Tibial artery (tissue), 4 donors: Measurements from ENCODE around the gene BOD1L1.

Experiments
- DNase-seq, 2 donors: peaks; one replicate each; pipeline ENCODE4 v3.0.0-alpha.2; 2019
- H3K27ac ChIP-seq, 2 donors: fragments of 200-600 bp; sonication (generic) in 1 of 2; 1 replicate in 1 of 2; 2 replicates in 1 of 2; pipeline ENCODE4 v1.5.1; 2018 to 2019; ENCODE audit warnings: mild to moderate bottlenecking in 1 of 2
- H3K27me3 ChIP-seq, 2 donors: fragments of 200-600 bp; sonication (generic) in 1 of 2; one replicate each; pipeline versions ENCODE4 v1.5.1 to v1.6.0; 2016 to 2019
- H3K36me3 ChIP-seq, 3 donors: fragments of 200-600 bp; sonication (generic) in 2 of 3; one replicate each; pipeline ENCODE4 v1.5.1; 2016 to 2019; ENCODE audit warnings: mild to moderate bottlenecking in 2 of 3
- H3K4me1 ChIP-seq, 4 donors: fragments of 200-600 bp; sonication (generic) in 2 of 4; 1 replicate in 3 of 4; 2 replicates in 1 of 4; pipeline ENCODE4 v1.5.1; 2016 to 2019
- H3K4me3 ChIP-seq, 2 donors: fragments of 200-600 bp; sonication (generic) in 1 of 2; 1 replicate in 1 of 2; 2 replicates in 1 of 2; pipeline ENCODE4 v1.5.1; 2018 to 2019; ENCODE audit warnings: mild to moderate bottlenecking in 2 of 2
- H3K9me3 ChIP-seq, 3 donors: fragments of 200-600 bp; sonication (generic) in 1 of 3; one replicate each; pipeline ENCODE4 v1.5.1; 2016 to 2019
- CTCF ChIP-seq, 2 experiments: fragments of 200-600 bp in 1 of 2; fragments of 450-650 bp in 1 of 2; IDR thresholded peaks; one replicate each; pipeline ENCODE4 v1.5.1; 2017 to 2019; ENCODE audit warnings: antibody characterized with exemption in 2 of 2, mild to moderate bottlenecking in 1 of 2, moderate library complexity in 1 of 2
- intact Hi-C: fragments of 100-400 bp; cut with DNase I; formaldehyde crosslinking; loops from one replicate; pipeline ENCODE4 v1.15.0; 2023; ENCODE audit warnings: low total_unique reads

Gene BOD1L1

DNA sequence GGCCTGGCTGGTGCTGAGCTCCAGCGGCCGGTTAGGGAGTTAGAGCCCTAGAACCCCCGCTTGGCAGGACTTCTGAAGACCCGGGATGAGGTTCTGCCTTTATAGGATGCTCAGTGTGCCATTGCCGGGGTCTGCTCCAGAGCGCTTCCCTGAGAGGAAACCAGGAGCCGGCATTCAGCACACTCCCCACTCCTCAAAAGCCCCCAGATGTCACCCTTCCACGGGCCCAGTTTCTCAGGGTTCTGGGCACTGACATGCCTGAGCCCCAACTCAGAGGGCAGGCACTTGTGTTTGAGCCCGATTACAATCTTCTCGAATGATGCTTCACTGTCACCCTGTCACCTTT, 89.7 kb downstream of the BOD1L1 start:
- Histone ChIP-seq H3K27ac (no peak overlapping the region), H3K4me1 (peaks cover 0 to 23% (median 10%) of the 10 kb centered on the region in 4 donors), H3K36me3 (no peaks in the 10 kb centered on the region), H3K9me3 (peaks cover 0 to 8% (median 0%) of the 10 kb centered on the region in 3 donors), H3K27me3 (peaks cover 0 to 100% of the 10 kb centered on the region in 2 donors), H3K4me3 (no peak overlapping the region)
- no peak for TF ChIP-seq CTCF (IDR thresholded peaks at IDR 0.05)
- DNase-seq: no peak
- intact Hi-C loops: no loop called here

GRCh38 chr4:13537011-13537831, 90.3 kb downstream of the BOD1L1 start:
- Histone ChIP-seq H3K36me3 (no peaks in the 10 kb centered on the region), H3K9me3 (peaks cover 0 to 2% (median 0%) of the 10 kb centered on the region in 3 donors), H3K27ac (no peak overlapping the region), H3K27me3 (peaks cover 0 to 98% of the 10 kb centered on the region in 2 donors), H3K4me3 (no peak overlapping the region), H3K4me1 (peaks cover 0 to 22% (median 9%) of the 10 kb centered on the region in 4 donors)
- no peak for DNase-seq
- intact Hi-C loops: no loop called here
- TF ChIP-seq CTCF (IDR thresholded peaks at IDR 0.05): no peak

DNA sequence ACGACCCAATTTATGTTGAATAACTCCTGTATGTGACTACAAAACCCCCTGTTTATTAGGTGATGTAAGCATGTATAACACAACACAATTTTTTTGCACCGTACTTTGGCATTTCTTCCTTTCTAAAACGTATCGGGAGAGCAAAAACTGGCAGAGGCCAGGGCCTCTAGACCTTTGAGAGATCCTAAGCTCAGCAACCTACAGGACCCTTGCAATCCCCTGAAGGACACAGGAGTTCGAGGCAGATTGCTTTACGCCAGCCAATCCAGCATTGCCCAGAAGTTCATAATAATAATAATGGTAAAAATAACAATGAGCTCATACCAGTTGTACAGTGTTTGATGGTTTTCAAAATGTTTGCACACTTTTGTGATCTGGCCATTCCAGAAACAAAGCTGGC, 90.9 kb downstream of the BOD1L1 start:
- no peak overlapping the region for H3K4me3 ChIP-seq
- no peaks in the 10 kb centered on the region for H3K9me3 ChIP-seq
- intact Hi-C loops: no loop called here
- no peak for TF ChIP-seq CTCF (IDR thresholded peaks at IDR 0.05)
- H3K4me1 ChIP-seq: peaks cover 0 to 15% (median 3%) of the 10 kb centered on the region in 4 donors
- no peak overlapping the region for H3K27ac ChIP-seq
- peaks cover 0 to 98% of the 10 kb centered on the region in 2 donors for H3K27me3 ChIP-seq
- no peak for DNase-seq
- no peaks in the 10 kb centered on the region for H3K36me3 ChIP-seq

DNA sequence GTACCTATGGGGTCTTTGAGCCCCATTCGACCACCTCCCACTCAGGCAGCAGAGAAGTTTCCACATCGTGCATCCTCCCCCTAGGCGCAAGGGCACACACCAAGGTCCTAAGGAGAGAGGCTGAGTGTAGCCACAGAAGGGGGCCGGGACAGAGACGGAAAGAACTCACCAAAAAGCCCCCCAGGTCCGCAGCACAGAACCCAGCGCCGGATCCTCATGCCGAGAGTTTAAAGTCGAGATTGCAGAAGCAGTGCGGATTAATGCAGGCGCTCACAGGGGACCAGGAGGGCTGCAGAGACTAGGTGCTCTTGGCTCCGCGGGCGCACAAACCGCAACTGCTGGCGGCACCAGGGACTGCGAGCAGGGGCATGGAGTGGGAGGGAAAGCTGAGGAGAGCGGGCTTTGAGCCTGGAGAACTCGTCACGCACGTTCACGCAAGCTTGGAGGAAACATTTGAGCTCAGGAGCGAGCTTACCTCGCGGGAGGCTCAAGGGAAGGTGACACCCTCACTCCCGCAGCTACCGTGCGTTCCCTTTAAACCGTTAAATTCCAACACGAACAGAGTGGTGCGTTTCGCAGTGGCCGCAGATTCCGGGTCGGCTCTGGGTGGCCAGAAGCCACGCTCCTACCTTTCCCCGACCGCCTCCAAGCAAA, 91.7 kb downstream of the BOD1L1 start:
- DNase-seq: no peak
- no peaks in the 10 kb centered on the region for H3K36me3 ChIP-seq
- H3K4me3 ChIP-seq: no peak overlapping the region
- intact Hi-C loops: no loop called here
- H3K9me3 ChIP-seq: no peaks in the 10 kb centered on the region
- H3K27me3 ChIP-seq: peaks cover 0 to 98% of the 10 kb centered on the region in 2 donors
- H3K4me1 ChIP-seq: peaks cover 0 to 14% (median 3%) of the 10 kb centered on the region in 4 donors
- H3K27ac ChIP-seq: no peak overlapping the region
- no peak for TF ChIP-seq CTCF (IDR thresholded peaks at IDR 0.05)

- no peak for DNase-seq
- intact Hi-C loops: no loop called here
- Histone ChIP-seq H3K27me3 (peaks cover 0 to 98% of the 10 kb centered on the region in 2 donors), H3K4me3 (no peak overlapping the region), H3K36me3 (no peaks in the 10 kb centered on the region), H3K27ac (no peak overlapping the region), H3K4me1 (peaks cover 0 to 14% (median 3%) of the 10 kb centered on the region in 4 donors), H3K9me3 (no peaks in the 10 kb centered on the region)
- no peak for TF ChIP-seq CTCF (IDR thresholded peaks at IDR 0.05)
Observed at GRCh38 chr4:13535118-13535517, 92.4 kb downstream of the BOD1L1 start.
